Fibroblast of skin of left quadriceps (primary cell): ENCODE data around the gene PAX2.
"Not testable (repeated sequence)": the region's sequence is repeated elsewhere in the genome, so short reads cannot be mapped to it uniquely, and the experiment has no call there.

Experiments used
- DNase-seq, 2 experiments: peaks; one replicate each; pipeline ENCODE4 v3.0.0-alpha.2; 2013; ENCODE audit warnings: low read depth in 2 of 2

PAX2 gene

GRCh38 chr10:100744987-100745881, at the start of gene PAX2:
TSS of gene PAX2 (plus strand) at chr10:100745582. CDS start at chr10:100746261, 679 bp downstream.
- no peak for DNase-seq

GRCh38 chr10:100696477-100696901, 48.9 kb upstream of the PAX2 start:
- no peak for DNase-seq

GRCh38 chr10:100697070-100697469, 48.3 kb upstream of the PAX2 start:
- DNase-seq, result peak; percentile 20

GRCh38 chr10:100697631-100698030, 47.8 kb upstream of the PAX2 start:
- no peak for DNase-seq

- not testable (repeated sequence) for DNase-seq
Observed at GRCh38 chr10:100701704-100702103, 43.7 kb upstream of the PAX2 start.

- DNase-seq, result no peak
Observed at GRCh38 chr10:100705139-100705538, 40.2 kb upstream of the PAX2 start.

GRCh38 chr10:100707261-100707848, 38.0 kb upstream of the PAX2 start:
- DNase-seq, result no peak

- DNase-seq, result no peak
Observed at GRCh38 chr10:100709146-100710082, 36.0 kb upstream of the PAX2 start.

- no peak for DNase-seq
Observed at GRCh38 chr10:100710151-100710871, 35.1 kb upstream of the PAX2 start.

GRCh38 chr10:100713049-100713858, 32.1 kb upstream of the PAX2 start:
- no peak for DNase-seq

GRCh38 chr10:100713859-100714565, 31.4 kb upstream of the PAX2 start:
- no peak for DNase-seq

- DNase-seq, result no peak
Observed at GRCh38 chr10:100714566-100714950, 30.8 kb upstream of the PAX2 start.

GRCh38 chr10:100715101-100715444, 30.3 kb upstream of the PAX2 start:
- DNase-seq, result no peak

GRCh38 chr10:100715445-100716385, 29.7 kb upstream of the PAX2 start:
- DNase-seq, result no peak

- DNase-seq, result no peak
Observed at GRCh38 chr10:100717166-100717565, 28.2 kb upstream of the PAX2 start.

GRCh38 chr10:100718197-100718742, 27.1 kb upstream of the PAX2 start:
- no peak for DNase-seq

GRCh38 chr10:100723180-100723579, 22.2 kb upstream of the PAX2 start:
- no peak for DNase-seq

- no peak for DNase-seq
Observed at GRCh38 chr10:100723770-100724530, 21.4 kb upstream of the PAX2 start.
